Measurements from ENCODE around the gene TDRD9. TPM values are rescaled to one million over a fixed set of nuclear protein-coding genes. Genes with fewer than 3 reads are reported as not detected.

TDRD9 gene
- total RNA-seq, 1 experiment from 2014 or later = not detected

GRCh38 chr14:104096318-104096717, 168.1 kb downstream of the TDRD9 start:
- POLR2A ChIA-PET = no interaction called here
- no peak overlapping the region for H3K4me3 ChIP-seq (ENCODE audit: low read depth in 2 of 2, low read length in 2 of 2)
- CTCF ChIA-PET = no interaction called here
- intact Hi-C loops (cut with micrococcal nuclease; ENCODE audit: unreplicated experiment) (no loop called here), in situ Hi-C loops (cut with HindIII; ENCODE audit: low pct_unique_long_range_greater_than_20kb, low sequenced_read_pairs) (no loop called here)
- no peaks in the 10 kb centered on the region for H3K27me3 ChIP-seq (ENCODE audit: control insufficient read depth, insufficient read depth, low read length)
- no TSS peak for BruUV-seq (replicated peaks)
- ATAC-seq (no peak), DNase-seq (ENCODE audit: low read depth, low spot score) (no peak)
- H3K9me3 ChIP-seq (ENCODE audit: control insufficient read depth, insufficient read depth, low read depth, low read length) = no peaks in the 10 kb centered on the region
- TF ChIP-seq SIN3A (IDR thresholded peaks at IDR 0.05; ENCODE audit: borderline replicate concordance, insufficient read depth, low read depth, low read length) = no peak
- TF ChIP-seq, protein P1, sequence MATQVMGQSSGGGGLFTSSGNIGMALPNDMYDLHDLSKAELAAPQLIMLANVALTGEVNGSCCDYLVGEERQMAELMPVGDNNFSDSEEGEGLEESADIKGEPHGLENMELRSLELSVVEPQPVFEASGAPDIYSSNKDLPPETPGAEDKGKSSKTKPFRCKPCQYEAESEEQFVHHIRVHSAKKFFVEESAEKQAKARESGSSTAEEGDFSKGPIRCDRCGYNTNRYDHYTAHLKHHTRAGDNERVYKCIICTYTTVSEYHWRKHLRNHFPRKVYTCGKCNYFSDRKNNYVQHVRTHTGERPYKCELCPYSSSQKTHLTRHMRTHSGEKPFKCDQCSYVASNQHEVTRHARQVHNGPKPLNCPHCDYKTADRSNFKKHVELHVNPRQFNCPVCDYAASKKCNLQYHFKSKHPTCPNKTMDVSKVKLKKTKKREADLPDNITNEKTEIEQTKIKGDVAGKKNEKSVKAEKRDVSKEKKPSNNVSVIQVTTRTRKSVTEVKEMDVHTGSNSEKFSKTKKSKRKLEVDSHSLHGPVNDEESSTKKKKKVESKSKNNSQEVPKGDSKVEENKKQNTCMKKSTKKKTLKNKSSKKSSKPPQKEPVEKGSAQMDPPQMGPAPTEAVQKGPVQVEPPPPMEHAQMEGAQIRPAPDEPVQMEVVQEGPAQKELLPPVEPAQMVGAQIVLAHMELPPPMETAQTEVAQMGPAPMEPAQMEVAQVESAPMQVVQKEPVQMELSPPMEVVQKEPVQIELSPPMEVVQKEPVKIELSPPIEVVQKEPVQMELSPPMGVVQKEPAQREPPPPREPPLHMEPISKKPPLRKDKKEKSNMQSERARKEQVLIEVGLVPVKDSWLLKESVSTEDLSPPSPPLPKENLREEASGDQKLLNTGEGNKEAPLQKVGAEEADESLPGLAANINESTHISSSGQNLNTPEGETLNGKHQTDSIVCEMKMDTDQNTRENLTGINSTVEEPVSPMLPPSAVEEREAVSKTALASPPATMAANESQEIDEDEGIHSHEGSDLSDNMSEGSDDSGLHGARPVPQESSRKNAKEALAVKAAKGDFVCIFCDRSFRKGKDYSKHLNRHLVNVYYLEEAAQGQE (IDR thresholded peaks at IDR 0.05; ENCODE audit: insufficient read depth in 1 of 2, low read depth in 2 of 2, low read length in 1 of 2) = no peak
- TF ChIP-seq POLR2AphosphoS5 (IDR thresholded peaks at IDR 0.05; ENCODE audit: low read depth, low read length) = no peak
- no peak for TF ChIP-seq CTCF (IDR thresholded peaks at IDR 0.05)
- no peak for TF ChIP-seq TCF7L2 (IDR thresholded peaks at IDR 0.05; ENCODE audit: low read depth, low read length)
- no peaks in the 10 kb centered on the region for H3K36me3 ChIP-seq (ENCODE audit: control insufficient read depth, insufficient read depth, low read length)
- no peaks in the 10 kb centered on the region; the same call in 1 of the 2 replicates for H3K4me1 ChIP-seq (ENCODE audit: control insufficient read depth, insufficient read depth, low read length)
- no peak overlapping the region for H3K27ac ChIP-seq (ENCODE audit: low read length)

DNA sequence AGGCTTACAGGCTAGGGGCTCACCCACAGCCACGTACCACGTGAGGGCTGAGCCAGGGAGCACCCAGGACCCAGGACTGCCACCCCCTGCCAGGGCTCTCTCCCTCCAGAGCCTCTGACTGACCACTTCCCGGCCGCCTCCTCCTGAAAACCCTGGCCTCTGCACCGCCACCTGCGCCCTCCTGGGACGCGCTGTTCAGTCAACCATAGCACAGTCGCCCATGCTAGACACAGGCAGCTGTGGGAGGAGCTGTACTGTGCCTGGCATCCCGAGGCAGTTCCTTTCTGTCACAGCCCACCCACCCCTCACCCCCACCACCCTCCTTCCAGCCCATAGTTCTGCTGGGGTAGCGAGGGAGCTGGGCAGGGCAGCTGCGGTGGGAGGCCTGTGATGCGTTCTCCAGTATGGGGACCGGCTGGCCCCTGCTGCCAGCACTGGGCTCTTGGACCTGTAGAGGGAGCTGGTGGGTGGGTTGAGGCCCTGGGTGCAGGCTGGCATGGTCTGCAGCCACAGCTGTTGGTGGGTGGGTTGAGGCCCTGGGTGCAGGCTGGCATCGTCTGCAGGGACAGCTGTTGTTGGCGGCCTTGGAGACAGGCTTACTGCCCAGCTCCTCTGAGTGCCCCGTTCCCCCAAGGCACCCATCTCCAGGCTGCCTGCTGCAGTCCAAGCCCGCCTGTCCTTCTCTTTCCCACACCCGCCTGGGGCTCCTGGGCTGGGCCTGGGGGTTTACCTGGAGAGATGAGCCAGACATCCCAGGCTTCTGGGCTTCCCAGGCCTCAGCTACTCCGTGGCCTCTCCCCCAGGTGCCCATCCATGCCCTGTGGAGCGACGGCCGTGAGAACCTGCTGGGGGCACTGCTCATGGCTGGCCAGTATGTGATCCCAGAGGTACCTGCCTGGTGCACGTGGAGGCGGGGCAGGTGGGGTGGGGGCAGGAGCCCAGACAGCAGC, 168.8 kb downstream of the TDRD9 start:
- ChIA-PET POLR2A (no interaction called here), CTCF (interaction anchor here (0.6 kb wide), 2 partner anchors 31 to 33 kb away, joined by 3 read pairs; no protein-coding TSS in a partner anchor)
- Histone ChIP-seq H3K4me3 (ENCODE audit: low read depth in 2 of 2, low read length in 2 of 2) (no peak overlapping the region), H3K27me3 (ENCODE audit: control insufficient read depth, insufficient read depth, low read length) (no peaks in the 10 kb centered on the region), H3K36me3 (ENCODE audit: control insufficient read depth, insufficient read depth, low read length) (no peaks in the 10 kb centered on the region), H3K27ac (ENCODE audit: low read length) (no peak overlapping the region), H3K4me1 (ENCODE audit: control insufficient read depth, insufficient read depth, low read length) (no peaks in the 10 kb centered on the region; the same call in 1 of the 2 replicates), H3K9me3 (ENCODE audit: control insufficient read depth, insufficient read depth, low read depth, low read length) (no peaks in the 10 kb centered on the region)
- intact Hi-C loops (cut with micrococcal nuclease; ENCODE audit: unreplicated experiment) = no loop called here
- DNase-seq (ENCODE audit: low read depth, low spot score) (no peak), ATAC-seq (no peak)
- BruUV-seq (replicated peaks) = no TSS peak
- TF ChIP-seq SIN3A (IDR thresholded peaks at IDR 0.05; ENCODE audit: borderline replicate concordance, insufficient read depth, low read depth, low read length) (no peak), CTCF (IDR thresholded peaks at IDR 0.05) (no peak; the same call in 1 of the 2 replicates), TCF7L2 (IDR thresholded peaks at IDR 0.05; ENCODE audit: low read depth, low read length) (no peak), POLR2AphosphoS5 (IDR thresholded peaks at IDR 0.05; ENCODE audit: low read depth, low read length) (no peak)
- TF ChIP-seq, protein P1 (IDR thresholded peaks at IDR 0.05; ENCODE audit: insufficient read depth in 1 of 2, low read depth in 2 of 2, low read length in 1 of 2) = no peak
- in situ Hi-C loops (cut with HindIII; ENCODE audit: low pct_unique_long_range_greater_than_20kb, low sequenced_read_pairs) = no loop called here

Data from Panc1 (cell line).